Activated CD4-positive, alpha-beta T cell treated with anti-CD3 and anti-CD28 coated beads for 1 hour (primary cell): Measurements from ENCODE around the gene SLC49A3.
"Not testable (repeated sequence)": the region's sequence is repeated elsewhere in the genome, so short reads cannot be mapped to it uniquely, and the experiment has no call there.

Experiments used
- DNase-seq: peaks from one replicate; pipeline ENCODE4 v3.0.0-alpha.2; 2020

SLC49A3 gene

GRCh38 chr4:650951-651883 is 37.7 kb downstream of the SLC49A3 start:
- DNase-seq: no peak

GRCh38 chr4:650461-650860 is 38.5 kb downstream of the SLC49A3 start:
- no peak for DNase-seq

- no peak for DNase-seq
These were observed 39.1 kb downstream of the SLC49A3 start for GRCh38 chr4:649751-650310.

- DNase-seq: no peak
These were observed 39.7 kb downstream of the SLC49A3 start for GRCh38 chr4:649293-649625.

- DNase-seq: no peak
These were observed 40.2 kb downstream of the SLC49A3 start for GRCh38 chr4:648579-649292.

GRCh38 chr4:647481-647880 is 41.5 kb downstream of the SLC49A3 start:
- DNase-seq: no peak

GRCh38 chr4:646460-646859 is 42.5 kb downstream of the SLC49A3 start:
- no peak for DNase-seq

- DNase-seq: not testable (repeated sequence)
These were observed 46.6 kb downstream of the SLC49A3 start for GRCh38 chr4:642366-642765.

- DNase-seq: no peak
These were observed 51.2 kb downstream of the SLC49A3 start for GRCh38 chr4:637536-638280.

- no peak for DNase-seq
These were observed 52.3 kb downstream of the SLC49A3 start for GRCh38 chr4:636628-637159.

GRCh38 chr4:635851-636627 is 52.9 kb downstream of the SLC49A3 start:
- DNase-seq: no peak

- DNase-seq: not testable (repeated sequence)
These were observed 53.7 kb downstream of the SLC49A3 start for GRCh38 chr4:635066-635835.

GRCh38 chr4:634599-634985 is 54.4 kb downstream of the SLC49A3 start:
- DNase-seq: no peak

- DNase-seq: no peak
These were observed 54.9 kb downstream of the SLC49A3 start for GRCh38 chr4:633976-634598.

- DNase-seq: no peak
These were observed 55.5 kb downstream of the SLC49A3 start for GRCh38 chr4:633406-633805.

GRCh38 chr4:632926-633325 is 56.0 kb downstream of the SLC49A3 start:
- no peak for DNase-seq

- no peak for DNase-seq
These were observed 56.7 kb downstream of the SLC49A3 start for GRCh38 chr4:632196-632790.
